Measurements from ENCODE around the gene ADD3.

ADD3 gene

GRCh38 chr10:110057456-110057855, 49.7 kb downstream of the ADD3 start:
- H3K9me3 ChIP-seq, result no peaks in the 10 kb centered on the region
- no peaks in the 10 kb centered on the region for H3K36me3 ChIP-seq
- no peak overlapping the region for H3K27ac ChIP-seq
- H3K9ac ChIP-seq, result no peak overlapping the region
- peaks cover 45% of the 10 kb centered on the region for H3K4me1 ChIP-seq
- peak overlapping the region; percentile 72 for H3K4me2 ChIP-seq
- H3K27me3 ChIP-seq, result no peaks in the 10 kb centered on the region
- no peak for TF ChIP-seq Cebpa-rat (IDR thresholded peaks at IDR 0.05)
- no peak overlapping the region for H3K4me3 ChIP-seq
- H4K20me1 ChIP-seq, result no peaks in the 10 kb centered on the region; the same call in 1 of the 2 replicates

GRCh38 chr10:110058212-110058611, 50.4 kb downstream of the ADD3 start:
- Histone ChIP-seq H3K4me2 (peak overlapping the region; percentile 72), H3K27ac (peak overlapping the region; percentile 63), H3K4me3 (no peak overlapping the region), H3K4me1 (peaks cover 45% of the 10 kb centered on the region), H3K9ac (0 out of 2 replicates have a peak overlapping the region, but pooled peaks have one; percentile 9), H3K36me3 (no peaks in the 10 kb centered on the region), H3K27me3 (no peaks in the 10 kb centered on the region), H4K20me1 (no peaks in the 10 kb centered on the region), H3K9me3 (no peaks in the 10 kb centered on the region)
- TF ChIP-seq Cebpa-rat (IDR thresholded peaks at IDR 0.05), result no peak

- TF ChIP-seq Cebpa-rat (IDR thresholded peaks at IDR 0.05), result no peak
- H3K9ac ChIP-seq, result no peak overlapping the region
- H4K20me1 ChIP-seq, result no peaks in the 10 kb centered on the region
- H3K36me3 ChIP-seq, result no peaks in the 10 kb centered on the region
- H3K27ac ChIP-seq, result peak overlapping the region; percentile 63
- peak overlapping the region; percentile 72 for H3K4me2 ChIP-seq
- no peaks in the 10 kb centered on the region for H3K9me3 ChIP-seq
- no peak overlapping the region for H3K4me3 ChIP-seq
- peaks cover 53% of the 10 kb centered on the region for H3K4me1 ChIP-seq
- no peaks in the 10 kb centered on the region for H3K27me3 ChIP-seq
These were observed 52.1 kb downstream of the ADD3 start for GRCh38 chr10:110059925-110060324.

- no peak overlapping the region for H3K4me2 ChIP-seq
- no peak overlapping the region for H3K9ac ChIP-seq
- H3K4me1 ChIP-seq, result peaks cover 69% of the 10 kb centered on the region
- H3K27ac ChIP-seq, result no peak overlapping the region
- H3K27me3 ChIP-seq, result no peaks in the 10 kb centered on the region
- no peak overlapping the region for H3K4me3 ChIP-seq
- H3K36me3 ChIP-seq, result no peaks in the 10 kb centered on the region
- no peaks in the 10 kb centered on the region for H3K9me3 ChIP-seq
- TF ChIP-seq Cebpa-rat (IDR thresholded peaks at IDR 0.05), result no peak
- H4K20me1 ChIP-seq, result no peaks in the 10 kb centered on the region
These were observed 53.9 kb downstream of the ADD3 start for GRCh38 chr10:110061687-110062086.

- no peaks in the 10 kb centered on the region for H4K20me1 ChIP-seq
- H3K27ac ChIP-seq, result no peak overlapping the region
- no peak overlapping the region for H3K4me3 ChIP-seq
- H3K9ac ChIP-seq, result no peak overlapping the region
- no peak for TF ChIP-seq Cebpa-rat (IDR thresholded peaks at IDR 0.05)
- H3K36me3 ChIP-seq, result no peaks in the 10 kb centered on the region
- H3K9me3 ChIP-seq, result no peaks in the 10 kb centered on the region
- no peak overlapping the region for H3K4me2 ChIP-seq
- H3K27me3 ChIP-seq, result no peaks in the 10 kb centered on the region
- H3K4me1 ChIP-seq, result peaks cover 71% of the 10 kb centered on the region
These were observed 57.5 kb downstream of the ADD3 start for GRCh38 chr10:110065269-110065668.

GRCh38 chr10:110067960-110068770, 60.4 kb downstream of the ADD3 start:
- peak; percentile 80 for TF ChIP-seq Cebpa-rat (IDR thresholded peaks at IDR 0.05)
- Histone ChIP-seq H3K36me3 (no peaks in the 10 kb centered on the region), H3K9me3 (no peaks in the 10 kb centered on the region), H3K9ac (no peak overlapping the region; the same call in 1 of the 2 replicates), H3K4me1 (peaks cover 86% of the 10 kb centered on the region), H3K4me2 (peak overlapping the region; percentile 72), H3K27ac (peak overlapping the region; percentile 71), H4K20me1 (no peaks in the 10 kb centered on the region), H3K27me3 (no peaks in the 10 kb centered on the region), H3K4me3 (no peak overlapping the region)

GRCh38 chr10:110068780-110069179, 61.0 kb downstream of the ADD3 start:
- no peaks in the 10 kb centered on the region for H3K9me3 ChIP-seq
- no peaks in the 10 kb centered on the region for H4K20me1 ChIP-seq
- H3K36me3 ChIP-seq, result no peaks in the 10 kb centered on the region
- H3K4me3 ChIP-seq, result no peak overlapping the region
- TF ChIP-seq Cebpa-rat (IDR thresholded peaks at IDR 0.05), result no peak
- peak overlapping the region; percentile 72 for H3K4me2 ChIP-seq
- H3K4me1 ChIP-seq, result peaks cover 89% of the 10 kb centered on the region
- H3K9ac ChIP-seq, result no peak overlapping the region; the same call in 1 of the 2 replicates
- peak overlapping the region; percentile 71 for H3K27ac ChIP-seq
- H3K27me3 ChIP-seq, result no peaks in the 10 kb centered on the region

DNA sequence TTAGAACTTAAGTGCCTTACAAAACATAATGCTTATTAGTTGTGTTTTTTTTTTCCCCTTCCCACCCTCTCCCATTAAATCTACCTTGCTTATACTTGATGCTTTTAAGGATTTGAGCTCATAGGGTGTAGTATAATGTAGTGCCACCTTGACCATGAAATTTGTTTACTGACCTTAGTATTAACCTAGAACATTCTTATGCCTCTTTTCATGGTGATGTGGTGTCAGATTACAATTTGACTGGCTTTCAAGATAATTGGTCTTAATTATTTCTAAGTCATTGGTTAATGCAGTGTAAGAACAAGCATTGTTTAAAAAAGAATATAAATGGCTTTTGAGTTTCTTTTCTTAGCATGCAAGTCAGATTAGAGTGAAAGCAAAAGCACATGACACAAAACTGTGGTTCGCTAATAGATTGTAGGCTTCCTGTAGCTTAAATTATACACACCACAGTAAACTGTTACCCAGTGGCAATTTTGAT, 61.8 kb downstream of the ADD3 start:
- Histone ChIP-seq H3K4me1 (peaks cover 93% of the 10 kb centered on the region), H3K36me3 (no peaks in the 10 kb centered on the region), H4K20me1 (no peaks in the 10 kb centered on the region), H3K4me3 (peak overlapping the region; percentile 37; the same call in 1 of the 2 replicates), H3K27me3 (no peaks in the 10 kb centered on the region), H3K9me3 (no peaks in the 10 kb centered on the region), H3K4me2 (peak overlapping the region; percentile 72), H3K27ac (peak overlapping the region; percentile 71), H3K9ac (0 out of 2 replicates have a peak overlapping the region, but pooled peaks have one; percentile 11)
- no peak for TF ChIP-seq Cebpa-rat (IDR thresholded peaks at IDR 0.05)

DNA sequence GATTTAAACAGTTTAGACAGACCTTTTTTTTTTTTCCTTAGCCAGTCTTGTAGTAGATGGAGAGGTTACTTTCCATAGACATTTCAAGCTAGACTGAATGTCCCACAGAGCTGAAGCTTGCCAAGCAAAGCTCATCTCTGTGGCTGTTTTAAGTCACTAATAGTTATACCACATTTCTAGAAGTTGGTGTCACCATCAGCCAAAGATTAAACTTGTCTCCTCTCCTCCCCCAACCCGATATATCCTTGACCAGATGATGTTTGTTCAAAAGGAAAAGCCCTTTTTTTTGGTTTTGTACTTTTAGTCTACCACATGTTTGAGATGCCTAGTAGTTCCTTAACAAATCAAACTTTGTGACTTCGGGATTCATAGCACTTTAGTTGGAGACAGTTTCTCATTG, 66.1 kb downstream of the ADD3 start:
- Histone ChIP-seq H3K4me1 (peaks cover 88% of the 10 kb centered on the region), H3K9ac (no peak overlapping the region), H3K27me3 (no peaks in the 10 kb centered on the region)

GRCh38 chr10:110074298-110074697, 66.5 kb downstream of the ADD3 start:
- Histone ChIP-seq H3K36me3 (no peaks in the 10 kb centered on the region), H3K9ac (no peak overlapping the region), H4K20me1 (no peaks in the 10 kb centered on the region), H3K4me2 (peak overlapping the region; percentile 60), H3K4me3 (no peak overlapping the region), H3K9me3 (no peaks in the 10 kb centered on the region), H3K4me1 (peaks cover 84% of the 10 kb centered on the region), H3K27me3 (no peaks in the 10 kb centered on the region), H3K27ac (no peak overlapping the region)
- no peak for TF ChIP-seq Cebpa-rat (IDR thresholded peaks at IDR 0.05)

More for the DNA sequence above, 66.1 kb downstream of the ADD3 start:
- Histone ChIP-seq H3K4me3 (no peak overlapping the region), H3K9me3 (no peaks in the 10 kb centered on the region), H3K27ac (no peak overlapping the region), H3K36me3 (no peaks in the 10 kb centered on the region), H4K20me1 (no peaks in the 10 kb centered on the region), H3K4me2 (peak overlapping the region; percentile 60)
- no peak for TF ChIP-seq Cebpa-rat (IDR thresholded peaks at IDR 0.05)

Data from BLaER1 (cell line).